Measurements from ENCODE around the gene CYP46A1. TPM values are rescaled to one million over a fixed set of nuclear protein-coding genes. Genes with fewer than 3 reads are reported as not detected.

CYP46A1 gene
- total RNA-seq, 4 donors from 2014 or later = 0.18 to 2.2 (median 0.45) TPM

- TF ChIP-seq CTCF (IDR thresholded peaks at IDR 0.05 in 4 of 5, conservative IDR thresholded peaks at IDR 0.05 in 1 of 5) (no peak), POLR2A (IDR thresholded peaks at IDR 0.05) (no peak)
- DNase-seq = no peak
- intact Hi-C loops (cut with DNase I; ENCODE audit: low total_unique reads) (no loop called here), in situ Hi-C loops (cut with MboI; ENCODE audit: low sequenced_read_pairs in 4 of 4) (loop anchor here in 3 of 4 donors (5.0 to 10.0 kb wide), 3 partner anchors 148 to 160 kb away; no protein-coding TSS in a partner anchor)
- no peak for ATAC-seq
- no peak overlapping the region for H3K4me3 ChIP-seq
- H3K36me3 ChIP-seq = no peaks in the 10 kb centered on the region
- no peaks in the 10 kb centered on the region for H3K4me1 ChIP-seq
- no peak overlapping the region for H3K27ac ChIP-seq
- H3K9me3 ChIP-seq = no peaks in the 10 kb centered on the region
- no peaks in the 10 kb centered on the region for H3K27me3 ChIP-seq
Observed at GRCh38 chr14:99724196-99724891, 40.2 kb downstream of the CYP46A1 start.

- TF ChIP-seq POLR2A (IDR thresholded peaks at IDR 0.05) (no peak), CTCF (IDR thresholded peaks at IDR 0.05 in 4 of 5, conservative IDR thresholded peaks at IDR 0.05 in 1 of 5) (no peak)
- no peak overlapping the region for H3K4me3 ChIP-seq
- in situ Hi-C loops (cut with MboI; ENCODE audit: low sequenced_read_pairs in 4 of 4) = loop anchor here in 3 of 4 donors (5.0 to 10.0 kb wide), 3 partner anchors 147 to 160 kb away; no protein-coding TSS in a partner anchor
- no peak for DNase-seq
- no peak overlapping the region for H3K27ac ChIP-seq
- H3K4me1 ChIP-seq = peaks cover 0 to under 1% of the 10 kb centered on the region in 2 donors
- no peaks in the 10 kb centered on the region for H3K9me3 ChIP-seq
- ATAC-seq = no peak
- intact Hi-C loops (cut with DNase I; ENCODE audit: low total_unique reads) = no loop called here
- no peaks in the 10 kb centered on the region for H3K27me3 ChIP-seq
- no peaks in the 10 kb centered on the region for H3K36me3 ChIP-seq
Observed at GRCh38 chr14:99724939-99725773, 41.1 kb downstream of the CYP46A1 start.

- TF ChIP-seq POLR2A (IDR thresholded peaks at IDR 0.05) (no peak), CTCF (IDR thresholded peaks at IDR 0.05 in 4 of 5, conservative IDR thresholded peaks at IDR 0.05 in 1 of 5) (no peak)
- Histone ChIP-seq H3K27ac (no peak overlapping the region), H3K4me3 (no peak overlapping the region), H3K27me3 (no peaks in the 10 kb centered on the region), H3K36me3 (no peaks in the 10 kb centered on the region), H3K4me1 (peaks cover 0 to 7% of the 10 kb centered on the region in 2 donors), H3K9me3 (no peaks in the 10 kb centered on the region)
- ATAC-seq (no peak), DNase-seq (no peak)
- intact Hi-C loops (cut with DNase I; ENCODE audit: low total_unique reads) (no loop called here), in situ Hi-C loops (cut with MboI; ENCODE audit: low sequenced_read_pairs in 4 of 4) (loop anchor here in 1 of 4 donors (10.0 kb wide), 1 partner anchor 159 kb away; no protein-coding TSS in a partner anchor)
Observed at GRCh38 chr14:99725774-99726537, 41.9 kb downstream of the CYP46A1 start.

- ATAC-seq (no peak), DNase-seq (no peak)
- H3K27ac ChIP-seq = no peak overlapping the region
- intact Hi-C loops (cut with DNase I; ENCODE audit: low total_unique reads) = no loop called here
- H3K4me1 ChIP-seq = peaks cover 0 to 7% of the 10 kb centered on the region in 2 donors
- H3K27me3 ChIP-seq = no peaks in the 10 kb centered on the region
- H3K36me3 ChIP-seq = no peaks in the 10 kb centered on the region
- in situ Hi-C loops (cut with MboI; ENCODE audit: low sequenced_read_pairs in 4 of 4) = loop anchor here in 1 of 4 donors (10.0 kb wide), 1 partner anchor 158 kb away; no protein-coding TSS in a partner anchor
- no peak overlapping the region for H3K4me3 ChIP-seq
- TF ChIP-seq CTCF (IDR thresholded peaks at IDR 0.05 in 4 of 5, conservative IDR thresholded peaks at IDR 0.05 in 1 of 5) (no peak), POLR2A (IDR thresholded peaks at IDR 0.05) (no peak)
- no peaks in the 10 kb centered on the region for H3K9me3 ChIP-seq
Observed at GRCh38 chr14:99726538-99727095, 42.5 kb downstream of the CYP46A1 start.
